ENCODE measurements around the gene VPS16. TPM values are rescaled to one million over a fixed set of nuclear protein-coding genes. Genes with fewer than 3 reads are reported as not detected.

VPS16 gene
- total RNA-seq (10 to 100 TPM; 19.4 to 24.4 (median 21.0) TPM), polyA plus RNA-seq (10 to 100 TPM; 21.6 to 37.6 (median 24.7) TPM)

DNA sequence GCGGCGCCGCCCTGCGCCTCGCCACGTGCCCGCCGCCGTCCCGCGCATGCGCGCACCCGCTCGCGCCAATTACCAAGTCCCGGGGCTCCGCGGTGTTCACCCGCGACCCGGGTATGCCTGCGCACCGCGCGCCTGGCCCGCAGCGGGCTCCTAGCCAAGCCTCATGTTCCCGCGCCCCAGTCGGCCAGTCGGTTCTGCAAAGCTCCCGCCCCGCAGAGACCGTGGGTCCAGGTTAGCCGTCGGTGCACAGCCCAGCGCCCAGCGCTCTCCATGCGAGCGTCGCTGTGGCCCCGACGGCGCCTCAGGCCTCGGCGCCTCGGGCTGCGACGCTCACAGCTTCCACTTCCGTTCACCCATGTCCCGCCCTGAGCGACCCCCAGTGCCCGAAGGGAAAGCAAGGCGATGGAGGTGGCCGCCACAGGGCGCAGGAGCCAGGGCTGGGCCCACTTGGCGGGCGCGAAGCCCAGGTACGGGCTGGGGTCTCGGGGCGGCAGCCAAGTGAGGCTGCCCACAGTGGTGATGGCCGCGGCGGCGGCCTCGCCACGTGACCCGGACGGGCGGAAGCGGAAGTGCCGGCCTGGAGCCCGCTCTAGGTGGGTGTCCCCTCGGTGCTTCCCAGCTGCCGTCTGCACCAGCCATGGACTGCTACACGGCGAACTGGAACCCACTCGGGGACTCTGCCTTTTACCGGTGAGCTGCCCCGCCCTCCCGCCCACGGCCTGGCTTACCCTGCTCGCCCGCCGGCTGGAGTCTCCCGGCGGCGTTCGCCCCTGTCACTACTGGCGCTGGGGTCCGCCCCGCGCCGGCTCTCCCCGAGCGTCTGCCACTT lies at the start of gene VPS16, which contains the start of gene PCED1A:
VPS16 (plus strand) TSS at position 608 of the 829 bp plus-strand sequence; CDS start at position 638, 30 bp downstream.
PCED1A (minus strand) TSS at position 518 of the 829 bp plus-strand sequence. CDS start 743 bp downstream, outside the sequence.
- Histone ChIP-seq H3K27ac (peak within 1 kb of the TSS; percentile 86 to 95 (median 92)), H3K9me3 (no peaks in the 10 kb centered on the region), H3K4me1 (peaks cover 0 to 24% (median 14%) of the 10 kb centered on the region in 4 donors), H3K27me3 (no peaks in the 10 kb centered on the region), H3K36me3 (peaks cover 0 to 13% (median 0%) of the 10 kb centered on the region in 4 donors), H3K4me3 (peak within 1 kb of the TSS; percentile 79 to 96 (median 85))
- intact Hi-C loops (cut with DNase I) = loop anchor here (2.0 to 10.0 kb wide), 2 partner anchors 32 to 146 kb away; partner anchors contain the start of genes EBF4 and PTPRA
- peak; percentile 25 to 34 for TF ChIP-seq POLR2A (IDR thresholded peaks at IDR 0.05)
- TF ChIP-seq, protein P1, sequence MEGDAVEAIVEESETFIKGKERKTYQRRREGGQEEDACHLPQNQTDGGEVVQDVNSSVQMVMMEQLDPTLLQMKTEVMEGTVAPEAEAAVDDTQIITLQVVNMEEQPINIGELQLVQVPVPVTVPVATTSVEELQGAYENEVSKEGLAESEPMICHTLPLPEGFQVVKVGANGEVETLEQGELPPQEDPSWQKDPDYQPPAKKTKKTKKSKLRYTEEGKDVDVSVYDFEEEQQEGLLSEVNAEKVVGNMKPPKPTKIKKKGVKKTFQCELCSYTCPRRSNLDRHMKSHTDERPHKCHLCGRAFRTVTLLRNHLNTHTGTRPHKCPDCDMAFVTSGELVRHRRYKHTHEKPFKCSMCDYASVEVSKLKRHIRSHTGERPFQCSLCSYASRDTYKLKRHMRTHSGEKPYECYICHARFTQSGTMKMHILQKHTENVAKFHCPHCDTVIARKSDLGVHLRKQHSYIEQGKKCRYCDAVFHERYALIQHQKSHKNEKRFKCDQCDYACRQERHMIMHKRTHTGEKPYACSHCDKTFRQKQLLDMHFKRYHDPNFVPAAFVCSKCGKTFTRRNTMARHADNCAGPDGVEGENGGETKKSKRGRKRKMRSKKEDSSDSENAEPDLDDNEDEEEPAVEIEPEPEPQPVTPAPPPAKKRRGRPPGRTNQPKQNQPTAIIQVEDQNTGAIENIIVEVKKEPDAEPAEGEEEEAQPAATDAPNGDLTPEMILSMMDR (IDR thresholded peaks at IDR 0.05) = no peak
- peak; percentile 52 to 89 (median 78) for TF ChIP-seq POLR2AphosphoS5 (IDR thresholded peaks at IDR 0.05)
- TF ChIP-seq EP300 (IDR thresholded peaks at IDR 0.05) = no peak
- 5 to 8% methylated on average over 98 of the region's 98 CpGs for WGBS, 2 donors
- peak; percentile 93 for DNase-seq

DNA sequence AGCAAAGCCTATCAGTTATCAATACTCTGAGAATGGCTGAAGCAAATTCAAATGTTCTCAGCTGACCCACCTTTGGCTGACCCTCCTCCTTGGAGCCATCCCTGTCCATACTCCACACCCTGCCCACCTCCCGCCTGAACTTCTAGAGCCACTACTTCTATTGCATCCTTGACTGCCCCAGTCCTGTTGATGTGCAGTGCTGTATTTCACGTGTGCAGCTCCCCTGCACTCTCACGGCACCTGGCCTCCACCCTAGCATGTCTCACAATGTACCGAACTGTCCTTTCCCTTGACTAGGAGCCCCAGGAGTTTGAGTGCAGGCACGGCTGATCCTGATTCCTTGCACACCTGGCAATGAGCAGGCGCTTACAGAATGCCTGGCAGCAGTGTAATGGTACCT lies 47.1 kb upstream of the VPS16 start:
- Histone ChIP-seq H3K27ac (no peak overlapping the region), H3K4me3 (no peak overlapping the region), H3K36me3 (no peaks in the 10 kb centered on the region), H3K27me3 (peaks cover 0 to 36% (median 10%) of the 10 kb centered on the region in 3 donors), H3K4me1 (no peaks in the 10 kb centered on the region), H3K9me3 (no peaks in the 10 kb centered on the region)
- WGBS, 2 donors = 87 to 93% methylated on average over 6 of the region's 6 CpGs
- intact Hi-C loops (cut with DNase I) = no loop called here
- no peak for DNase-seq
- TF ChIP-seq POLR2AphosphoS5 (IDR thresholded peaks at IDR 0.05) (no peak), EP300 (IDR thresholded peaks at IDR 0.05) (no peak), POLR2A (IDR thresholded peaks at IDR 0.05) (no peak)
- TF ChIP-seq, protein P1 (IDR thresholded peaks at IDR 0.05) = no peak

DNA sequence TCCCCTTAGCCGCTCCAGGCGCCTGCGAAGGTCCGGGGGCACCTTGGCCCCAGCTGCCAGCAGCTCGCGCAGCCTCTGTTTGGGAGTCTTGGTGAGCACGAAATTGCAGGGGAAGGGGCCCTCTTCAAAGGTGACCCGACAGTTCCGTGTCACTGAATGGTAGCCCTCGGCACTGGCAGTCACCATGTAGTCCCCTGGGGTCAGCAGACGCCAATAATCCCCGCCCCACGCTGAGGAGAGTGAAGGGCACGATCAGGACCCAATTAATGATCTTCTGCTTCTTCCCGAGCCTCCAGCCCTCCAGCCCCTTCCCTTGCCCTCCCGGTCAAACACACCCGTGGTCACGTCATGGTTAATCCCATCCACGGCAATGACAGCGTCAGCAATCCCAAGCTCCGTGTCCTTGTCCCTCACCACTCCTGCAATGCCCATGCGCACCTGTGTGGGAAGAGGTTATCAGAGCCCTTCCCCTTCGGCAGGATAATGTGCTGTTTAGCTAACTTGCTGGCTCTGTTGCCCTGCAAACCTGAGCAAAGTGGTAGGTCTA lies 46.3 kb upstream of the VPS16 start:
- WGBS, 2 donors = 86 to 88% methylated on average over 23 of the region's 23 CpGs
- Histone ChIP-seq H3K27ac (no peak overlapping the region), H3K9me3 (no peaks in the 10 kb centered on the region), H3K36me3 (no peaks in the 10 kb centered on the region), H3K4me3 (no peak overlapping the region), H3K4me1 (peaks cover 0 to 1% (median 0%) of the 10 kb centered on the region in 4 donors), H3K27me3 (peaks cover under 1 to 45% (median 18%) of the 10 kb centered on the region in 3 donors)
- TF ChIP-seq, protein P1 (IDR thresholded peaks at IDR 0.05) = no peak
- no peak for DNase-seq
- intact Hi-C loops (cut with DNase I) = no loop called here

DNA sequence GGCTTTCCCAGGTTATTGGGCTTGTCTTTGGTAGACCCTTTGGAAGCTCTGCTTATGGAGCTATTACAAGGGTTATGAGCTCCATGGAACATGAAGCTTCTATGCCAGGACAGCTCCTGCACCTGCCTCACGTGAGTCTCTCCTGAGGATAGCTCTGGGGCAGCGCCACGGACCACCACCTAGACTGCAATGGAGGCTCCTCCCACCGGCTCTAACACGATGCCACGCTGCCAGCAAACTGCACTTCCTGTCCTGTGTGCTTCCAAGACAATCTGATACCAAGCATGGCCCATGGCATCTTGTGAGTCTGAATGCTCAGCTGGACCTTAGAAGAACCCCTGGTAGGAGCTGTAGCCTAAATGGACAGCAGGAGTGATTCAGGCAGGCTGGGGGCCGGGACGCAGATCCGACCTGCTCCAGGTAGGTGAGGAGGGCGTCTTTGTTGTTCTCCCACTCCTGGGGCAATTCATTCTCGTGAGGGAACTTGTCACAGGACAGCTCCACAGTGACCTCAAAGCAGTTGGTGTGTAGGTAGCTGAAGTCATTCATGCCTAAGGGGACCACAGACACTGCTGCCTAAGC lies 45.6 kb upstream of the VPS16 start:
- WGBS, 2 donors = 64 to 87% methylated on average over 11 of the region's 11 CpGs
- TF ChIP-seq POLR2AphosphoS5 (IDR thresholded peaks at IDR 0.05) (no peak), EP300 (IDR thresholded peaks at IDR 0.05) (no peak)
- TF ChIP-seq, protein P1 (IDR thresholded peaks at IDR 0.05) = no peak
- Histone ChIP-seq H3K4me1 (peaks cover 0 to 8% (median 3%) of the 10 kb centered on the region in 4 donors), H3K9me3 (no peaks in the 10 kb centered on the region), H3K27ac (no peak overlapping the region), H3K36me3 (no peaks in the 10 kb centered on the region), H3K4me3 (no peak overlapping the region), H3K27me3 (peaks cover 6 to 46% (median 25%) of the 10 kb centered on the region in 3 donors)
- intact Hi-C loops (cut with DNase I) = no loop called here
- no peak for DNase-seq

All from sigmoid colon (tissue), 7 donors.